ENCODE data around the gene TRIM52.
"Not testable (repeated sequence)": the region's sequence is repeated elsewhere in the genome, so short reads cannot be mapped to it uniquely, and the experiment has no call there.

TRIM52 gene

GRCh38 chr5:181282874-181283273, 21.9 kb upstream of the TRIM52 start:
- no peak overlapping the region for H3K4me3 ChIP-seq (ENCODE audit: low read length)
- H3K27ac ChIP-seq (ENCODE audit: low read length), result no peak overlapping the region
- no peaks in the 10 kb centered on the region; the same call in 1 of the 2 replicates for H3K4me1 ChIP-seq (ENCODE audit: low read length)
- TF ChIP-seq EZH2phosphoT487 (IDR thresholded peaks at IDR 0.05; ENCODE audit: low read depth) (no peak), CTCF (IDR thresholded peaks at IDR 0.05; ENCODE audit: low read depth, low read length) (no peak)
- H3K36me3 ChIP-seq (replicated peaks; ENCODE audit: low read depth, low read length), result no peaks in the 10 kb centered on the region
- H3K9me3 ChIP-seq (ENCODE audit: insufficient read depth, low read length), result no peaks in the 10 kb centered on the region
- H3K79me2 ChIP-seq (ENCODE audit: low read length), result no peaks in the 10 kb centered on the region
- no peaks in the 10 kb centered on the region for H4K20me1 ChIP-seq (ENCODE audit: insufficient read depth, low read length)
- H2AFZ ChIP-seq (ENCODE audit: low read depth, low read length), result no peak overlapping the region
- H3K9ac ChIP-seq (ENCODE audit: low read length), result no peak overlapping the region
- no peaks in the 10 kb centered on the region for H3K27me3 ChIP-seq (ENCODE audit: low read depth, low read length)
- H3K4me2 ChIP-seq (ENCODE audit: low read length), result no peak overlapping the region

GRCh38 chr5:181282415-181282814, 21.5 kb upstream of the TRIM52 start:
- not testable (repeated sequence) for H3K27me3 ChIP-seq (ENCODE audit: low read depth, low read length); H3K79me2 ChIP-seq (ENCODE audit: low read length)

GRCh38 chr5:181281984-181282316, 21.0 kb upstream of the TRIM52 start:
- no peaks in the 10 kb centered on the region for H3K9me3 ChIP-seq (ENCODE audit: insufficient read depth, low read length)
- H3K4me3 ChIP-seq (ENCODE audit: low read length), result no peak overlapping the region
- H4K20me1 ChIP-seq (ENCODE audit: insufficient read depth, low read length), result no peaks in the 10 kb centered on the region
- H3K79me2 ChIP-seq (ENCODE audit: low read length), result no peaks in the 10 kb centered on the region
- no peaks in the 10 kb centered on the region for H3K4me1 ChIP-seq (ENCODE audit: low read length)
- no peak overlapping the region for H3K27ac ChIP-seq (ENCODE audit: low read length)
- H2AFZ ChIP-seq (ENCODE audit: low read depth, low read length), result no peak overlapping the region
- no peak overlapping the region for H3K4me2 ChIP-seq (ENCODE audit: low read length)
- no peaks in the 10 kb centered on the region for H3K36me3 ChIP-seq (replicated peaks; ENCODE audit: low read depth, low read length)
- TF ChIP-seq CTCF (IDR thresholded peaks at IDR 0.05; ENCODE audit: low read depth, low read length) (no peak), EZH2phosphoT487 (IDR thresholded peaks at IDR 0.05; ENCODE audit: low read depth) (no peak)
- no peak overlapping the region for H3K9ac ChIP-seq (ENCODE audit: low read length)
- no peaks in the 10 kb centered on the region for H3K27me3 ChIP-seq (ENCODE audit: low read depth, low read length)

More at GRCh38 chr5:181282415-181282814, 21.5 kb upstream of the TRIM52 start:
- not testable (repeated sequence) for H3K9me3 ChIP-seq (ENCODE audit: insufficient read depth, low read length); H3K4me1 ChIP-seq (ENCODE audit: low read length); H3K36me3 ChIP-seq (replicated peaks; ENCODE audit: low read depth, low read length); H3K4me2 ChIP-seq (ENCODE audit: low read length); H3K9ac ChIP-seq (ENCODE audit: low read length); H2AFZ ChIP-seq (ENCODE audit: low read depth, low read length); H3K27ac ChIP-seq (ENCODE audit: low read length); H4K20me1 ChIP-seq (ENCODE audit: insufficient read depth, low read length); H3K4me3 ChIP-seq (ENCODE audit: low read length)

- no peaks in the 10 kb centered on the region for H4K20me1 ChIP-seq (ENCODE audit: insufficient read depth, low read length)
- H3K4me3 ChIP-seq (ENCODE audit: low read length), result no peak overlapping the region
- H3K27ac ChIP-seq (ENCODE audit: low read length), result no peak overlapping the region
- no peaks in the 10 kb centered on the region for H3K4me1 ChIP-seq (ENCODE audit: low read length)
- H3K36me3 ChIP-seq (replicated peaks; ENCODE audit: low read depth, low read length), result no peaks in the 10 kb centered on the region
- H3K9ac ChIP-seq (ENCODE audit: low read length), result no peak overlapping the region
- H3K4me2 ChIP-seq (ENCODE audit: low read length), result no peak overlapping the region
- no peaks in the 10 kb centered on the region for H3K9me3 ChIP-seq (ENCODE audit: insufficient read depth, low read length)
- H3K27me3 ChIP-seq (ENCODE audit: low read depth, low read length), result no peaks in the 10 kb centered on the region
- no peak overlapping the region for H2AFZ ChIP-seq (ENCODE audit: low read depth, low read length)
- TF ChIP-seq EZH2phosphoT487 (IDR thresholded peaks at IDR 0.05; ENCODE audit: low read depth), result no peak
- TF ChIP-seq CTCF (IDR thresholded peaks at IDR 0.05; ENCODE audit: low read depth, low read length), result no peak
- H3K79me2 ChIP-seq (ENCODE audit: low read length), result no peaks in the 10 kb centered on the region
Observed at GRCh38 chr5:181281077-181281983, 20.4 kb upstream of the TRIM52 start.
